Measurements from ENCODE around the gene LAMB1.

Gene LAMB1

GRCh38 chr7:108016841-108017775 lies 14.1 kb upstream of the LAMB1 start:
- peak; percentile 43 for DNase-seq

GRCh38 chr7:108015740-108016139 lies 12.8 kb upstream of the LAMB1 start:
- DNase-seq = no peak

GRCh38 chr7:108014747-108015682 lies 12.1 kb upstream of the LAMB1 start:
- no peak for DNase-seq

GRCh38 chr7:108014215-108014614 lies 11.3 kb upstream of the LAMB1 start:
- no peak for DNase-seq

GRCh38 chr7:108012499-108013430 lies 9.8 kb upstream of the LAMB1 start:
- no peak for DNase-seq

- DNase-seq = no peak
Observed at GRCh38 chr7:108010377-108010776, 7.4 kb upstream of the LAMB1 start.

GRCh38 chr7:108009873-108010272 lies 6.9 kb upstream of the LAMB1 start:
- DNase-seq = no peak

- DNase-seq = no peak
Observed at GRCh38 chr7:108008827-108009226, 5.9 kb upstream of the LAMB1 start.

GRCh38 chr7:108008240-108008639 lies 5.3 kb upstream of the LAMB1 start:
- DNase-seq = no peak

- DNase-seq = no peak
Observed at GRCh38 chr7:108007762-108008161, 4.8 kb upstream of the LAMB1 start.

GRCh38 chr7:108007261-108007660 lies 4.3 kb upstream of the LAMB1 start:
- no peak for DNase-seq

- no peak for DNase-seq
Observed at GRCh38 chr7:108004220-108005142, 1.5 kb upstream of the LAMB1 start.

- no peak for DNase-seq
Observed at GRCh38 chr7:108003599-108003935, 606 bp upstream of the LAMB1 start.

- no peak for DNase-seq
Observed at GRCh38 chr7:108001764-108002725, 916 bp downstream of the LAMB1 start.

GRCh38 chr7:108000875-108001763 lies 1.8 kb downstream of the LAMB1 start:
- DNase-seq = no peak

- no peak for DNase-seq
Observed at GRCh38 chr7:107999779-108000560, 3.0 kb downstream of the LAMB1 start.

- no peak for DNase-seq
Observed at GRCh38 chr7:107998660-107999480, 4.1 kb downstream of the LAMB1 start.
